Measurements from ENCODE around the gene NOTCH1.

GRCh38 chr9:136557036-136557435 lies 11.2 kb upstream of the NOTCH1 start:
- TF ChIP-seq CTCF (IDR thresholded peaks at IDR 0.05) (no peak), POLR2A (IDR thresholded peaks at IDR 0.05) (no peak)

All from Peyer's patch (tissue), 4 donors.